ENCODE measurements around the gene PGA3.
"Not testable (repeated sequence)": the region's sequence is repeated elsewhere in the genome, so short reads cannot be mapped to it uniquely, and the experiment has no call there.

Gene PGA3

DNA sequence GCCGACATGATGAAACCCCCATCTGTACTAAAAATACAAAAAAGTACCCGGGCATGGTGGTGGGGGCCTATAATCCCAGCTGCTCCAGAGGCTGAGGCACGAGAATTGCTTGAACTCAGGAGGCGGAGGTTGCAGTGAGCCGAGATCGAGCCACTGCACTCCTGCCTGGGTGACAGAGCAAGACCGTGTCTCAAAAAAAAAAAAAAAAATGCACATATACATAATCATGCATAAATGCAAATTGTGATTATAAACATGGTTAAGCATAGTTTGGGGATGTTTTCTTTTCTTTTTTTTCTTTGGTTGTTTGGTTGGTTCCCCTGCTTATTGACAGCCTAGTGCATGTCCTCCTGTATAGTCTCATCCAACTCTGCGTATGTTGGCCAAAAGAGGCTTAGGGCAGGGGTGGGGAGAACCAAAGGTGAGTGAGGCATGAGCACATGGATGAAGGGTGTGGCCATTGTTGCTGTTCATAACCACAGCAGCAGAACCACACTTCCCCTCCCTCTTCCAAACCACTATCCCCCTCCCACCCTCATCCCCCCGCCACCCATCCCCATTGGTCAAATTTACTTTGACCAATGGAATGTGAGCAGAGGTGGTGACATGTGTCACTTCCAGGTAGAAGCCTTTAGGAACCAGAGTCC lies 35.1 kb upstream of the PGA3 start:
- H3K4me3 ChIP-seq (ENCODE audit: low read length) = no peak overlapping the region
- no peak for DNase-seq (ENCODE audit: low read depth, low spot score)

DNA sequence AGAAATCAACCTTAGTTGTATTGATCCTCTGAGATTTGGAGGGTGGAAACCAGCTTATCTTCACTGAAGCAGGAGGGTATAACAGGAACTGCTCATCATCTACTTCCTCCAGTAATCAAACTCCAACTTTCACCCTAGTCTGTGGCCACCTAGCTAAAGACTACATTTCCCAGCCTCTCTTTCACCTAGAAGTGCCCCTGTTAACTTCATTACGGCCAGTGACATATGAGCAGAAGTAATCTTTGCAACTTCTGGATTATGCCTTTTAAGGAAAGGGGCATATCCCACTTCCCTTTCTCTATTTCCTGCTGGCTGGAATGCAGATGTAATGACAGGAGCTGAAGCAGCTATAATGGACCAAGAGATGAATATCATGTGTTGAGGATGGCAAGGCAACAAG lies 34.5 kb upstream of the PGA3 start:
- DNase-seq (ENCODE audit: low read depth, low spot score) = no peak
- H3K4me3 ChIP-seq (ENCODE audit: low read length) = no peak overlapping the region

DNA sequence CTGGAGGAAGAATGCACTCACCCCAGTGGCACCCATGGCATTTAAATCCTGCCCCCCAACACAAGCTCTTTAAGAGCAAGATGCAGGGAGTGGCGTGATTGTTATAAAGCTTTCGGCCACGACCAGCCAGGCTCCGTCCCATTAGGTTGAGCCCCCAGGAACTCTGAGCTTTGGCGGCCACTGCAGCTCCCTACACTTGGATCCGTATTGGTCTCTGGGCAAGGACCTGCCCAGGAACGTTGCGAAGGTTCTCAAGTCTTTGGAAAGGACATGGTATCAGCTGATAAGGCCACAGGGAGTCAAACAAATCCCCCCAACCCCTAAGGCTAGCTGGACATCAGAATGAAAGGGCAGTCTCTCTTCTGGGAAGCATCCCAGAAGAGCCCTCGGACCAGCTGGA lies 32.7 kb upstream of the PGA3 start:
- no peak overlapping the region for H3K4me3 ChIP-seq (ENCODE audit: low read length)
- no peak for DNase-seq (ENCODE audit: low read depth, low spot score)

DNA sequence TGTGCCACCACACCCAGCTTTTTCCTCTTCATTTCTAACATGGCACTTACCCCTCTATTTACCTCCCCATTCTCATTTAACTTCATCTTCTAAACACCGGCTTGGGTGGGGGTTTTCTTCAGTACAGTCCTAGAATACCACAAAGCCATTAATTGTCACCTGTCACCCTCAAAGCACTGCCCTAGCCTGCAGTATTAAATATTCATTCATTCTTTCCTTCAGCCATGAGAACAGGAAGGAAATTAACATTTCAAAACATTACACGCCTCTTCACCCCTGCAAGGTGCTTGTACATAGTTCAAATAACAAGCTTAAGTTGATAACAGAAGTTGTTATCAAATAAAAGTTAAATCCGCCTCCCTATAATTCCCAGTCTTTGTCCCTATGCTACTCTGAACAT lies 31.4 kb upstream of the PGA3 start:
- no peak overlapping the region for H3K4me3 ChIP-seq (ENCODE audit: low read length)
- no peak for DNase-seq (ENCODE audit: low read depth, low spot score)

DNA sequence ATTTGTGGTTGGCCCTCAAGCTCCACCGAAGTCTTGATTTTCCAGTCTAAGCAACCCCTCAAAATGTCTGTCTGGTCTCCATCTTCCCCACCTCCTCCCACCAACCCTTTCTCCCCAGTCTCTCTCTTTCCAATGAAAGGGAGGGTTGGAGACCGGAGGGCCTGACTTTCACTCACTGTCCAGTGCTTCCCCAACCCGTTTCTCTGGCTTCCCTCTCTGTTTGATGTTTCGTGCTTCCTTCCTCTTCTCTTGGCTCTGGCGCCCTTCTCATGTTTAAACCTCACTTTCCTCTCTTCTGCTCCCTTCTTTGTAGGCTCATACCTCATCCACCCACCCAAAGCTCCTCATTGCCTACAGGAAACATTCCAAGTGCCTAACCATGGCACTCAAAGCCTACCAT lies 31.0 kb upstream of the PGA3 start:
- H3K4me3 ChIP-seq (ENCODE audit: low read length) = no peak overlapping the region
- no peak for DNase-seq (ENCODE audit: low read depth, low spot score)

DNA sequence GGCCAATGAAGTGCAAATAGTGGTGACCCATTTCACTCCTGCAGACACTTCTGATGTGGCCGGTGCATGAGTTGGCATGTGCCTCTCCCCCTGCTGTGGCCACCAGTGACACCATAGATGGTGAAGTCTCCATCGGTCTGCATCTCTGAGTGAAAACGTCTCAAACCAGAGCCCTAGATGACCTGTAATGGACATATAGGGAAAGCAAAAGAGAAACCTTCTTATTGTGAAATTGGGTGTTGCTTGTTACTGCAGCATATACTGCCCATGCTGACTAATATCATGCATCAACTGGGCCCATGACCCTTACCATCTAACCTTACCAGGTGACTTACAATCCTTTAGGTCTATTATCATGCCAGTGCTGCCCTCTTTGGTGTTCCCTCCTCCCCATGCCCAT lies 30.4 kb upstream of the PGA3 start:
- no peak for DNase-seq (ENCODE audit: low read depth, low spot score)

DNA sequence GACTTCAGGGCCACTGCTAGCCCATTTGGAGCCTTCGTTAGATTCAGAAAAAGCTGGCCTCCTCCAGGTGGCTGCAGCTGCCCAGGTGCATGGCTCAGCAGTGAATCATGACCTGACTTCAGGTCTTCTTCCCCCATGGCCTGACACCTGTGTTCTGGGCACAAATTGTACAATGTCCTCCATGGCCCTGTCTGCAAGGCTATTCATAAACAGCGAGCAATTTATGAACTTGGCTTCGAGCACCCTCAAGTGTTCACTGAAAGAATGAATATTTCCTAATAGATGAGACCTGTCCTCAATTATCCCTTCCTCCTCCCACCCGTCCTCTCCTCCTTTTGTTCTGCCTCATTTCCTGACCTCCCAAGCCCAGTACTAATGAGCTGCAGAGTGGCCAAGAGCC lies 29.9 kb upstream of the PGA3 start:
- DNase-seq (ENCODE audit: low read depth, low spot score) = no peak
- no peak overlapping the region for H3K4me3 ChIP-seq (ENCODE audit: low read length)

More for the DNA sequence above, 30.4 kb upstream of the PGA3 start:
- no peak overlapping the region for H3K4me3 ChIP-seq (ENCODE audit: low read length)

DNA sequence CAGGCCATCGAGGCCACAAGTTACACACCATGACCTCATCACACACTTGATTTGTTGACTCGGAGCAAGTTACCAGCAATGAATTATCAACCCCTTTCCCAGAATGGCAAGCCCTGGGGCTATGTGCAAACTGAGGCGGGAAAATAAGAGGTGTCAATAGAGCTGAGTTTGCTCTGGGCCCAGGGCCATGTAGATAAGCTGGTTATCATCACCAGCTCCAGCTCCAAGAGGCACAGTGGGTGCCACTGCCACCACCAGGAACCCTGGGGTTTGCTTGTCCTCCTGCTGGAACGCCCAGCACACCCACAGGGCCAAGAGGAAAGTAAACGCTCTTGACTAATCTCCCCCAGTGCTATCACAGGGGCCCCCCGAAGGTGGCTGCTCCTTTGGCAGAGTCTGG lies 29.0 kb upstream of the PGA3 start:
- DNase-seq (ENCODE audit: low read depth, low spot score) = no peak
- H3K4me3 ChIP-seq (ENCODE audit: low read length) = no peak overlapping the region

DNA sequence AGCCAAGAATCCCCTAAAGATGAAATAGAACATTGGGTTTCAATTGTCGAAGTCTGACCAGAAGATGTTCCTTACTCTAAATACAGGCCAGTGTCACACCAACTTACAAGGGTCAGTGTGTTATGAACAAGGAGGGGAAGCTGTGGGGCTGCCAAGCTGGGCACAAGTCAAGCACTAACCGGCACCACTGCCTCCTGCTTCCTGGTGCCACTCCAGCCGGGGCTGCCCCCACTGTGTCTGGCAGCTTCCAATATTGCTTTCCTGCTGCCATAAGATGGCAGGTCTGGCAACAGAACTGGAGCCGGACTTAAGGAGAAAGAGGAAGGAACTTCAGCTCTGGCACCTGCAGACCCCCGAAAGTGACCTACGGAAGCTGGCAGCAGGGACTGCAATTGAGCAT lies 28.4 kb upstream of the PGA3 start:
- no peak overlapping the region for H3K4me3 ChIP-seq (ENCODE audit: low read length)
- DNase-seq (ENCODE audit: low read depth, low spot score) = no peak

- no peak for DNase-seq (ENCODE audit: low read depth, low spot score)
- H3K4me3 ChIP-seq (ENCODE audit: low read length) = no peak overlapping the region
Observed at GRCh38 chr11:61176446-61176845, 26.9 kb upstream of the PGA3 start.

- not testable (repeated sequence) for DNase-seq (ENCODE audit: low read depth, low spot score); H3K4me3 ChIP-seq (ENCODE audit: low read length)
Observed at GRCh38 chr11:61180205-61180604, 23.1 kb upstream of the PGA3 start.

GRCh38 chr11:61181489-61181888 lies 21.8 kb upstream of the PGA3 start:
- no peak for DNase-seq (ENCODE audit: low read depth, low spot score)
- no peak overlapping the region for H3K4me3 ChIP-seq (ENCODE audit: low read length)

DNA sequence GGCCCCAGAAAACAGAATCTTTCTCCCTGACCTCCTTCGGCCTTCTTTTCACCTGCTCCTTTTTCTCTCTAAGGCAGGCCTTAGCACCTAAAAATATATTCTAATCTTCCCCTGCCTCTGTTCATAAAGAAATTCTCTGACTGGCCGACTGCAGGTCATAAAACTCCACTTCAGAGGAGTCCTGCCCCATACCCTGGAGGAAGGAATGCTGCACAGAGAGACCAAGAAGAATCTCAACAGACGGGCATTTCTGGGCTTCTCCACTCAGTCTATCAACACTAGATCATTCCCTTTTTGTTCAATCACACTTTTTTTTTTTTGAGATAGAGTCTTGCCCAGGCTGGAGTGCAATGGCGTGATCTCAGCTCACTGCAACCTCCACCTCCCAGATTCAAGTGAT lies 19.7 kb upstream of the PGA3 start:
- DNase-seq (ENCODE audit: low read depth, low spot score) = no peak
- no peak overlapping the region for H3K4me3 ChIP-seq (ENCODE audit: low read length)

GRCh38 chr11:61186504-61186903 lies 16.8 kb upstream of the PGA3 start:
- H3K4me3 ChIP-seq (ENCODE audit: low read length) = no peak overlapping the region
- DNase-seq (ENCODE audit: low read depth, low spot score) = no peak

GRCh38 chr11:61187505-61188130 lies 15.7 kb upstream of the PGA3 start:
- peak; percentile 83 for DNase-seq (ENCODE audit: low read depth, low spot score)

DNA sequence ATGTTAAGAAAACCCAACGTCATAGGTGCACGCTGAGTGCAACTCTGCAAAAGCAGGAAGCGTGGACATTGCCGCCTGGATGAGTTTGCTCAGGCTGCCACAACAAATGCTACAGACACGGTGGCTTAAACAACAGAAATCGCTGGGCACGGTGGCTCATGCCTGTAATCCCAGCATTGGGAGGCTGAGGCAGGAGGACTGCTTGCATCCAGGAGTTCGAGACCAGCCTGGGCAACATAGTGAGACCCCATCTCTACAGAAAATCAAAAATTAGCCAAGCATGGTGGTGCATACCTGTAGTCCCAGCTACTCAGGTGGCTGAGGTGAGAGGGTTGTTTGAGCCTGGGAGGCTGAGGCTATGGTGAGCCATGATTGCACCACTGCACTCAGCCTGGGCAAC lies 13.4 kb upstream of the PGA3 start:
- H3K4me3 ChIP-seq (ENCODE audit: low read length) = no peak overlapping the region
- no peak for DNase-seq (ENCODE audit: low read depth, low spot score)

More at GRCh38 chr11:61187505-61188130, 15.7 kb upstream of the PGA3 start:
- no peak overlapping the region for H3K4me3 ChIP-seq (ENCODE audit: low read length)

GRCh38 chr11:61193596-61193995 lies 9.7 kb upstream of the PGA3 start:
- H3K4me3 ChIP-seq (ENCODE audit: low read length) = no peak overlapping the region
- DNase-seq (ENCODE audit: low read depth, low spot score) = no peak

DNA sequence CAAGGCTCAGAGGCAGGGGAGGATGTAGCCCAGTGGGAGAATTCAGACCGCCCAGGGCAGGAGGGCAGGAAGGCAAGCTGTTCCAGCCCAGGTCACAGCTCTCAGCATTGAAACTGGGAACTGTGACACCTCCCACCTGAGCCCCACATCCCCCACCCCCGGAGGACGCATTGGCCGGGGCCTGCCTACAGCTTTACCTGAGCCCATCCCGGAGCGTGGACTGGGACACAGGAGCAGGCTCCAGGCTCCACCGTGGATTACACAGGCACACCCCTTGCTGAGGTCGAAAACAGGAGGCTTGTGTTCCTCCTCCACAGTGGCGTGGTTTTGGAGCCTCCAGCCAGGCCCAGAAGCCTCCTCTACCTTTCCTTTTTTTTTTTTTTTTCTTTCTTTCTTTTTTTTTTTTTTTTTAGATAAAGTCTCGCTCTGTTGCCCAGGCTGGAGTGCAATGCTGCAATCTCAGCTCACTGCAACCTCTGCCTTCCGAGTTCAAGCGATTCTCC lies 9.1 kb upstream of the PGA3 start:
- DNase-seq (ENCODE audit: low read depth, low spot score) = no peak
- H3K4me3 ChIP-seq (ENCODE audit: low read length) = no peak overlapping the region

- H3K4me3 ChIP-seq (ENCODE audit: low read length) = no peak overlapping the region
- DNase-seq (ENCODE audit: low read depth, low spot score) = no peak
Observed at GRCh38 chr11:61194981-61195695, 8.2 kb upstream of the PGA3 start.

DNA sequence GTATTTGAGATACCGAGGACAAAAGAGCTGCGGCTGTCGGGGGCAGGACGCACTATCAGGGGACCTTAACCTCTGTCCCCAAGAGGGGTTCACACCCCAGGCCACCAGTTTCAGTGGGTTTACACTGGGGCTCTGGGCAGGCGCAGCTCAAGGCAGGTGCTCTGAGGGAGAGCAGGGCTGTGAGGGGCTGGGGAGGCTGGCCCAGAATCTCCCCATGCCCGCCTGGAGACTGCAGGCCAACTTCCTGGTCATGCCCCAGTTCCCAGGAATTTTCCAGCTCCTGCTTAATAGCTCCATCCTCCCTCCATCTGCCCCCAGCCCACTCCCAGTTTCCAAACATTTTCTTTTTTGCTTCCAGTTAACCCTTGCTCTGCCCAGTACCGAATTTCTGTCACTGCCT lies 7.6 kb upstream of the PGA3 start:
- DNase-seq (ENCODE audit: low read depth, low spot score) = no peak
- no peak overlapping the region for H3K4me3 ChIP-seq (ENCODE audit: low read length)
